RWPE1 (cell line): ENCODE data around the gene FMO2.
"Not testable (repeated sequence)": the region's sequence is repeated elsewhere in the genome, so short reads cannot be mapped to it uniquely, and the experiment has no call there.

Source experiments
- CTCF ChIA-PET: fragments of 350-600 bp; sonication (Branson Sonifier 250); formaldehyde crosslinking; extraction: SDS; loops from one replicate; lab custom pipeline; 2021; lab: Yijun Ruan, JAX
- POLR2A ChIA-PET: fragments of 400-600 bp; formaldehyde crosslinking; extraction: SDS; loops from one replicate; lab custom pipeline; 2020; ENCODE audit warnings: antibody characterized with exemption; ENCODE audit not compliant: low non-redundant PET; lab: Yijun Ruan, JAX
- DNase-seq: peaks from one replicate; pipeline ENCODE4 v3.0.0; 2012; ENCODE audit warnings: low spot score
- H3K27ac ChIP-seq: fragments of 450-650 bp; 2 replicates; pipeline ENCODE4 v1.5.1; 2017
- CTCF ChIP-seq: fragments of 450-650 bp; conservative IDR thresholded peaks from 2 replicates; pipeline ENCODE4 v1.5.1; 2017; ENCODE audit warnings: low read depth, mild to moderate bottlenecking

The FMO2 gene

GRCh38 chr1:171233183-171233582 is 48.1 kb downstream of the FMO2 start:
- H3K27ac ChIP-seq: no peak overlapping the region
- DNase-seq: no peak
- TF ChIP-seq CTCF: no peak
- ChIA-PET CTCF (no interaction called here), POLR2A (no interaction called here)

GRCh38 chr1:171236231-171236630 is 51.1 kb downstream of the FMO2 start:
- DNase-seq, POLR2A ChIA-PET, CTCF ChIA-PET, H3K27ac ChIP-seq: not testable (repeated sequence)

- no peak for DNase-seq
- TF ChIP-seq CTCF: no peak
- no peak overlapping the region for H3K27ac ChIP-seq
- CTCF ChIA-PET: interaction anchor here (0.6 to 3.0 kb wide), 3 partner anchors 69 to 485 kb away, joined by 3 to 27 read pairs (median 4); partner anchors contain the start of gene FMO4
- POLR2A ChIA-PET: no interaction called here
Observed at GRCh38 chr1:171243878-171244277, 58.8 kb downstream of the FMO2 start.

DNA sequence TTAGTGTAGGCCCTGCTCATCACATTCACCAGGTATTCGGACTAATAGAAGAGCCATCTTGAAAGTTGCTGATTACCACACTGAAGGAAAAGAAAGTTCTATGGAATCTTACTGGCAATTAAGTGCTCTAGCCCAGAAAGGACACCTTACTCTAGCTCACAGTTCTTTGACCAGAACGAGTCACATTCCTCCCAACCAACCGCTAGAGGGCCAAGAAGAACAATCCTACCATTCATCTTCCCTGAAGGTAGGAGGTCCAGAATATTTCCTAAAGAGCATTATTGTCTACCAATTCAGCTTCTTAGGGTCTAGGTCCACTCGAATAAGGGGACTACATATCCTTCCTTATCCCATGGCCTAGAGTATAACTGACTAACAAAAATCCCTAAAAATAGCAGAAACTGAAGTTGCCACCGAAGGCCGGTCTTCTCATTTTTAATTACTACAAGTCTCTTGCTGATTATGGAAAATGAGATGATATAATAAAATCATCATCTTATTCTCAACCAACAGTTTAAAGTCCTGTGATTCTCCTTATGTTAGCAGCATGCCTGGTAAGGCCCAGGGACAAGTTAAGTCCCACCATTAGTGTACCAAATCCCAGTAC is 60.5 kb downstream of the FMO2 start:
- peak; percentile 57 for DNase-seq
- TF ChIP-seq CTCF: peak; percentile 77
- ChIA-PET POLR2A (no interaction called here), CTCF (interaction anchor here (0.5 to 3.0 kb wide), 18 partner anchors 8 to 1409 kb away, joined by 3 to 27 read pairs (median 3); partner anchors contain the start of genes FMO4 and PRRC2C)
- no peak overlapping the region for H3K27ac ChIP-seq

DNA sequence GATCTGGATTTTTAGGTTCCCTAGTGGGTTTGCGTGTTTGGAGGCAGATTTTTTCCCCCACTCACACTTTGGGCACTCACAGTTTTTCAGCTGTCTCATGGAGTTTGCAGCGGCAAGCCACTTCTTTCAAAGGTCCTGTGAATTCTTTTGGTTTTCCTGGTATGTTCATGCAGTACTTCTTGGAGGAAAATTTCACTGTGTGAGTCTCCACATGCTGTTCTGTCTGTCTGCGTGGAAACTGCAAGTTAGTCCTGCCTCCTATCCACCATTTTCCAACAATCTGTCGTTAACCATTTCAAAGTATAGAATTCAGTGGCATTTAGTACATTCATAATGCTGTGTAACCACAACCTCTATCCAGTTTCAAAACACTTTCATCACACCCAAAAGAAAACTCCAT is 62.4 kb downstream of the FMO2 start:
- CTCF ChIA-PET: no interaction called here
- DNase-seq: no peak
- POLR2A ChIA-PET: no interaction called here
- TF ChIP-seq CTCF: no peak
- no peak overlapping the region for H3K27ac ChIP-seq

GRCh38 chr1:171248302-171248701 is 63.2 kb downstream of the FMO2 start, which contains the start of gene FMO1:
Gene FMO1 (plus strand): TSS chr1:171248494. CDS start chr1:171258088, 9,594 bp downstream.
- H3K27ac ChIP-seq: no peak within 1 kb of the TSS
- ChIA-PET POLR2A (no interaction called here), CTCF (no interaction called here)
- no peak for DNase-seq
- no peak for TF ChIP-seq CTCF

GRCh38 chr1:171248841-171249240 is 63.7 kb downstream of the FMO2 start:
- POLR2A ChIA-PET: no interaction called here
- DNase-seq: no peak
- no peak for TF ChIP-seq CTCF
- no peak overlapping the region for H3K27ac ChIP-seq
- CTCF ChIA-PET: no interaction called here
